Heart right ventricle (tissue), 16 donors: ENCODE results near the gene CSTF1. TPM values are rescaled to one million over a fixed set of nuclear protein-coding genes. Genes with fewer than 3 reads are reported as not detected.
A peak's percentile ranks its signal among the peaks of the same experiment; 100 is the strongest.

ENCODE experiments used
- ATAC-seq, 8 donors: fragments of 200-7000 bp; cut with Tn5 transposase; one replicate each; pipeline ENCODE4 v1.9.1; 2020; ENCODE audit warnings: mild to moderate bottlenecking in 8 of 8, moderate library complexity in 8 of 8, moderate number of reproducible peaks in 1 of 8
- DNase-seq, 2 donors: peaks; one replicate each; pipeline ENCODE4 v3.0.0-alpha.2; 2020
- H3K27ac ChIP-seq, 10 donors: fragments of 200-600 bp; sonication (generic) in 2 of 10; one replicate each; pipeline versions ENCODE4 v1.5.0 to v1.8.0; 2020 to 2022; ENCODE audit warnings: mild to moderate bottlenecking in 3 of 10
- H3K27me3 ChIP-seq, 7 donors: fragments of 200-600 bp; one replicate each; pipeline ENCODE4 v1.8.0; 2021 to 2022; ENCODE audit warnings: mild to moderate bottlenecking in 2 of 7
- H3K36me3 ChIP-seq, 9 donors: fragments of 200-600 bp; sonication (generic) in 1 of 9; one replicate each; pipeline versions ENCODE4 v1.5.0 to v1.8.0; 2020 to 2022; ENCODE audit warnings: mild to moderate bottlenecking in 2 of 9
- H3K4me1 ChIP-seq, 9 donors: fragments of 200-600 bp; sonication (generic) in 1 of 9; one replicate each; pipeline versions ENCODE4 v1.5.0 to v1.8.0; 2020 to 2022; ENCODE audit warnings: mild to moderate bottlenecking in 4 of 9
- H3K4me3 ChIP-seq, 10 donors: fragments of 200-600 bp; sonication (generic) in 2 of 10; one replicate each; pipeline versions ENCODE4 v1.5.0 to v1.8.0; 2020 to 2022; ENCODE audit warnings: mild to moderate bottlenecking in 7 of 10, moderate library complexity in 2 of 10
- H3K9me3 ChIP-seq, 11 donors: fragments of 200-600 bp in 10 of 11; sonication (generic) in 2 of 11; one replicate each; pipeline versions ENCODE4 v1.5.0 to v1.8.0; 2013 to 2022; ENCODE audit warnings: mild to moderate bottlenecking in 2 of 11, control low read depth in 1 of 11, moderate library complexity in 1 of 11
- WGBS, 2 donors: extraction: QIAGEN DNeasy Blood & Tissue Kit; methylation state at CpG; one replicate each; pipeline ENCODE4 v1.1.7; 2013; ENCODE audit warnings: inconsistent platforms in 1 of 2; 5-methylcytosine and 5-hydroxymethylcytosine counted together
- intact Hi-C, 10 donors: fragments of 100-400 bp; cut with DNase I; formaldehyde crosslinking; loops; one replicate each; pipeline versions ENCODE4 v1.11.1 to v1.14.2; 2022
- polyA plus RNA-seq, 2 donors: library from polyadenylated mRNA; stranded (reverse); fragments of 200-250 nt; gene quantifications; one replicate each; pipeline ENCODE4 v1.2.3, GENCODE V29; 2013
- total RNA-seq, 10 donors: library from RNA; stranded (reverse); fragmentation: NEBNext Ultra II Directional in 3 of 10; extraction: Animal tissue kit (Norgen Biotek cat#: 25700) in 3 of 10; gene quantifications; one replicate each; pipeline versions ENCODE4 v1.2.1 to v1.2.4, GENCODE V29; 2021 to 2023
- TF ChIP-seq, protein P1 (sequence below), 9 donors: fragments of 200-600 bp; sonication (generic) in 2 of 9; IDR thresholded peaks; one replicate each; pipeline versions ENCODE4 v1.5.0 to v1.8.0; 2021 to 2022; ENCODE audit warnings: antibody characterized with exemption in 9 of 9, mild to moderate bottlenecking in 5 of 9, moderate library complexity in 1 of 9
- donor health status: Arrhythmogenic right ventricular cardiomyopathy.
- donor health status: ischemic (EF 13 %, LVEDD 7.1; RV severe dilation, severe dysfunction).
- donor health status: healthy with polysubstance abuse.
- donor health status: DM: no; HTN: yes; CAD: no.
- donor health status: DM: no; HTN: no; CAD: no.
- donor health status: ischemic (EF 25% LVEDD 6.9; RV normal size, moderate dysfunction).
- donor health status: ischemic (EF 25% LVEDD 5.7; RV mildly dilated, moderate dysfunction).
- donor health status: healthy.
- donor health status: DM: yes; HTN: yes; CAD: no.
- donor health status: Ischemic cardiomyopathy.
- donor health status: ischemic (EF 35%, LVEDD 5.7; RV mildly dilated, moderate dysfunction).
- donor health status: nonischemic (EF 11% LVEDD 7.7; RV severe dilation, severe dysfunction).
- donor health status: DM: yes; HTN: yes; CAD: no.
- donor health status: PGD.
- donor health status: ischemic (EF 29% LVEDD 5.4; RV normal size, mild dysfunction).
- donor health status: nonischemic (EF 23%, LVEDD 6.1; RV moderate dilation, normal function).

Gene CSTF1
- total and polyA plus RNA-seq, 12 donors = 3.7 to 23.7 (median 20.7) TPM

DNA sequence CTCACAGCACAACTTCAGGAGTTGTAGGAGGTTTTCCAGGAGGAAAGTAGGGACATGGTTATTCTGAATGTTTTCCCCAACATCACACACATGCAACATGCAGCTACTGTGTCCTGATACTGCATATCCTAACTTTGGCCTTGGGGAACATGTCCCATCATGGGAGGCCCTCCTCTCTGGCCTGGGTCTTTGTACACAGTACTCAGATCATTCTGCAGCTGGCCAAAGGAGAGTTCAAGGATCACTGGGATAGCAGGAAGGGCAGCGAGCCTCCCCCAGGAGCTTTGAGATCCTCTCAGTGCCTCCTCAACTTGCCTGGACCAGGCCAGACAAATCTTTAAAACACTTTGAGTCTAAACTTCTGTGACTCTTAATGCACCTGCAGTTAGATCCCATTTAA lies 32.5 kb downstream of the CSTF1 start:
- 61 to 83% methylated on average over 1 of the region's 1 CpG for WGBS, 2 donors

GRCh38 chr20:56426026-56426425 lies 33.6 kb downstream of the CSTF1 start:
- TF ChIP-seq, protein P1, sequence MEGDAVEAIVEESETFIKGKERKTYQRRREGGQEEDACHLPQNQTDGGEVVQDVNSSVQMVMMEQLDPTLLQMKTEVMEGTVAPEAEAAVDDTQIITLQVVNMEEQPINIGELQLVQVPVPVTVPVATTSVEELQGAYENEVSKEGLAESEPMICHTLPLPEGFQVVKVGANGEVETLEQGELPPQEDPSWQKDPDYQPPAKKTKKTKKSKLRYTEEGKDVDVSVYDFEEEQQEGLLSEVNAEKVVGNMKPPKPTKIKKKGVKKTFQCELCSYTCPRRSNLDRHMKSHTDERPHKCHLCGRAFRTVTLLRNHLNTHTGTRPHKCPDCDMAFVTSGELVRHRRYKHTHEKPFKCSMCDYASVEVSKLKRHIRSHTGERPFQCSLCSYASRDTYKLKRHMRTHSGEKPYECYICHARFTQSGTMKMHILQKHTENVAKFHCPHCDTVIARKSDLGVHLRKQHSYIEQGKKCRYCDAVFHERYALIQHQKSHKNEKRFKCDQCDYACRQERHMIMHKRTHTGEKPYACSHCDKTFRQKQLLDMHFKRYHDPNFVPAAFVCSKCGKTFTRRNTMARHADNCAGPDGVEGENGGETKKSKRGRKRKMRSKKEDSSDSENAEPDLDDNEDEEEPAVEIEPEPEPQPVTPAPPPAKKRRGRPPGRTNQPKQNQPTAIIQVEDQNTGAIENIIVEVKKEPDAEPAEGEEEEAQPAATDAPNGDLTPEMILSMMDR (IDR thresholded peaks at IDR 0.05) = no peak
- ATAC-seq (no peak), DNase-seq (no peak)
- Histone ChIP-seq H3K27ac (no peak overlapping the region), H3K27me3 (peaks cover 0 to 9% (median 0%) of the 10 kb centered on the region in 7 donors), H3K4me1 (peaks cover 0 to 78% (median 14%) of the 10 kb centered on the region in 9 donors), H3K4me3 (no peak overlapping the region), H3K36me3 (no peaks in the 10 kb centered on the region), H3K9me3 (no peaks in the 10 kb centered on the region)
- intact Hi-C loops = no loop called here
- 90 to 91% methylated on average over 9 of the region's 9 CpGs for WGBS, 2 donors

More for the DNA sequence above, 32.5 kb downstream of the CSTF1 start:
- peaks cover 0 to 9% (median 0%) of the 10 kb centered on the region in 7 donors for H3K27me3 ChIP-seq
- no peaks in the 10 kb centered on the region for H3K36me3 ChIP-seq
- ATAC-seq (no peak), DNase-seq (no peak)
- H3K4me1 ChIP-seq = peaks cover 0 to 81% (median 14%) of the 10 kb centered on the region in 9 donors
- no peaks in the 10 kb centered on the region for H3K9me3 ChIP-seq
- TF ChIP-seq, protein P1 (IDR thresholded peaks at IDR 0.05) = no peak
- H3K27ac ChIP-seq = no peak overlapping the region
- intact Hi-C loops = no loop called here
- H3K4me3 ChIP-seq = no peak overlapping the region

DNA sequence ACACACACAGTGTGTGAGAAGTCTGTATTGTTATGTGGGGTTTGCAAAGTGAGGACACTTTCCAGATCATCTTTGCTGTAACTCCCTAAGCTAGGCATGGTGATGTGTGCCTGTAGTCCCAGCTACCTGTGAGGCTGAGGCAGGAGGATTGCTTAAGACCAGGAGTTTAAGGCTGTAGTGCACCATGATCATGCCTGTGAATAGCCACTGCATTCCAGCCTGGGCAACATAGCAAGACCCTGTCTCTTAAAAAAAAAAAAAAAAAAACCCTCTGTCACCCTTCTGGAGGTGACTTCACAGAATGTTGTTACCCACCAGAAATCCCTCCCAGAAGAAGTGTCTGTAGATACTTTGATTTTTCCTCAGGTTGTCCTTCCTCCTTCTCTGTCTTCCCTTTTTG lies 34.5 kb downstream of the CSTF1 start:
- no peak for DNase-seq
- ATAC-seq = no peak

DNA sequence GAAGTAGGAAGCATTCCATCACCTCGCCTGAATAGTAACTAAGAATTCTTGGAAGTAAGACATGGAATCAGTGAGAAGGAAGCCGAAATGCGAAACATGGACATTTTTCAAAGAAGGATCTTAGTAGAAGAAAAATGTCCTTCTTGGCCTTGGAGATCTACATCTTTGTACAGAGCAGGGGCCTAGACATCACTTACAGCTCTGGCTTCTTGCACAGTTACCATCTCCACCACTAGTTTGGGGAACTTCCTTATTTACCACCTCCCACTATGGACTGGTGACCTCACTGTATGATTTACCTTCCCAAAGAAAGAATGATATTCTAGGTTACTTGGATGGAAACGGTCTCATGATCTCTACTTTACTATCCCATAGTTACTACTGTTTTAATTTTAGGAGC lies 35.4 kb downstream of the CSTF1 start:
- TF ChIP-seq, protein P1 (IDR thresholded peaks at IDR 0.05) = no peak
- ATAC-seq = no peak
- peaks cover 0 to 15% (median 0%) of the 10 kb centered on the region in 7 donors for H3K27me3 ChIP-seq
- peaks cover 0 to 60% (median 10%) of the 10 kb centered on the region in 9 donors for H3K4me1 ChIP-seq
- WGBS, 2 donors = 68 to 76% methylated on average over 4 of the region's 4 CpGs
- H3K27ac ChIP-seq = peak overlapping the region in 1 of 10 donors; percentile 9
- DNase-seq = no peak
- no peaks in the 10 kb centered on the region for H3K9me3 ChIP-seq
- intact Hi-C loops = no loop called here
- H3K4me3 ChIP-seq = no peak overlapping the region
- no peaks in the 10 kb centered on the region for H3K36me3 ChIP-seq

More for the DNA sequence above, 34.5 kb downstream of the CSTF1 start:
- Histone ChIP-seq H3K27me3 (peaks cover 0 to 15% (median 0%) of the 10 kb centered on the region in 7 donors), H3K9me3 (no peaks in the 10 kb centered on the region), H3K27ac (no peak overlapping the region), H3K4me1 (peaks cover 0 to 69% (median 14%) of the 10 kb centered on the region in 9 donors), H3K4me3 (no peak overlapping the region), H3K36me3 (no peaks in the 10 kb centered on the region)
- intact Hi-C loops = no loop called here
- TF ChIP-seq, protein P1 (IDR thresholded peaks at IDR 0.05) = no peak
